BE2C (cell line): Measurements from ENCODE around the gene ASB5.

ENCODE experiments used
- DNase-seq: peaks from one replicate; pipeline ENCODE4 v3.0.0-alpha.2; 2020
- H3K27me3 ChIP-seq: fragments of 250-450 bp; sonication (Bioruptor Pico); 2 replicates; pipeline ENCODE4 v1.5.1; 2020; ENCODE audit warnings: mild to moderate bottlenecking
- H3K36me3 ChIP-seq: fragments of 250-450 bp; sonication (Bioruptor Pico); 2 replicates; pipeline ENCODE4 v1.5.1; 2020; ENCODE audit warnings: mild to moderate bottlenecking
- H3K4me1 ChIP-seq: fragments of 250-450 bp; sonication (Bioruptor Pico); 2 replicates; pipeline ENCODE4 v1.5.1; 2020
- H3K4me3 ChIP-seq: 2 replicates; pipeline ENCODE4 v1.5.1; 2011; ENCODE audit warnings: low read depth, low read length
- H3K9me3 ChIP-seq: fragments of 250-450 bp; sonication (Bioruptor Pico); 2 replicates; pipeline ENCODE4 v1.5.1; 2020
- CTCF ChIP-seq: IDR thresholded peaks from 2 replicates; pipeline ENCODE4 v1.5.1; 2012; ENCODE audit warnings: mild to moderate bottlenecking, low read depth, low read length

The ASB5 gene

GRCh38 chr4:176306837-176307665 is 38.0 kb upstream of the ASB5 start:
- no peak for DNase-seq
- TF ChIP-seq CTCF = no peak
- H3K36me3 ChIP-seq = no peaks in the 10 kb centered on the region
- H3K27me3 ChIP-seq = no peaks in the 10 kb centered on the region
- H3K4me3 ChIP-seq = no peak overlapping the region
- H3K4me1 ChIP-seq = no peaks in the 10 kb centered on the region
- no peaks in the 10 kb centered on the region for H3K9me3 ChIP-seq

- Histone ChIP-seq H3K4me3 (no peak overlapping the region), H3K36me3 (no peaks in the 10 kb centered on the region), H3K27me3 (no peaks in the 10 kb centered on the region), H3K4me1 (no peaks in the 10 kb centered on the region), H3K9me3 (no peaks in the 10 kb centered on the region)
- TF ChIP-seq CTCF = no peak
- no peak for DNase-seq
Observed at GRCh38 chr4:176303938-176304337, 34.9 kb upstream of the ASB5 start.

- Histone ChIP-seq H3K36me3 (no peaks in the 10 kb centered on the region), H3K27me3 (no peaks in the 10 kb centered on the region), H3K9me3 (no peaks in the 10 kb centered on the region), H3K4me1 (no peaks in the 10 kb centered on the region), H3K4me3 (no peak overlapping the region)
- TF ChIP-seq CTCF = no peak
- no peak for DNase-seq
Observed at GRCh38 chr4:176302283-176303275, 33.6 kb upstream of the ASB5 start.

GRCh38 chr4:176300565-176300964 is 31.5 kb upstream of the ASB5 start:
- Histone ChIP-seq H3K4me1 (no peaks in the 10 kb centered on the region), H3K4me3 (no peak overlapping the region), H3K36me3 (no peaks in the 10 kb centered on the region), H3K27me3 (no peaks in the 10 kb centered on the region), H3K9me3 (no peaks in the 10 kb centered on the region)
- TF ChIP-seq CTCF = no peak
- DNase-seq = no peak

GRCh38 chr4:176300036-176300435 is 31.0 kb upstream of the ASB5 start:
- Histone ChIP-seq H3K27me3 (no peaks in the 10 kb centered on the region), H3K36me3 (no peaks in the 10 kb centered on the region), H3K9me3 (no peaks in the 10 kb centered on the region), H3K4me1 (no peaks in the 10 kb centered on the region), H3K4me3 (no peak overlapping the region)
- no peak for DNase-seq
- TF ChIP-seq CTCF = no peak
